ENCODE data around the gene HGFAC. TPM values are rescaled to one million over a fixed set of nuclear protein-coding genes. Genes with fewer than 3 reads are reported as not detected.
A peak's percentile ranks its signal among the peaks of the same experiment; 100 is the strongest.

The HGFAC gene
- polyA plus RNA-seq, 1 of the 3 experiments (the other 2 are of a cell fraction): 0.43 TPM

DNA sequence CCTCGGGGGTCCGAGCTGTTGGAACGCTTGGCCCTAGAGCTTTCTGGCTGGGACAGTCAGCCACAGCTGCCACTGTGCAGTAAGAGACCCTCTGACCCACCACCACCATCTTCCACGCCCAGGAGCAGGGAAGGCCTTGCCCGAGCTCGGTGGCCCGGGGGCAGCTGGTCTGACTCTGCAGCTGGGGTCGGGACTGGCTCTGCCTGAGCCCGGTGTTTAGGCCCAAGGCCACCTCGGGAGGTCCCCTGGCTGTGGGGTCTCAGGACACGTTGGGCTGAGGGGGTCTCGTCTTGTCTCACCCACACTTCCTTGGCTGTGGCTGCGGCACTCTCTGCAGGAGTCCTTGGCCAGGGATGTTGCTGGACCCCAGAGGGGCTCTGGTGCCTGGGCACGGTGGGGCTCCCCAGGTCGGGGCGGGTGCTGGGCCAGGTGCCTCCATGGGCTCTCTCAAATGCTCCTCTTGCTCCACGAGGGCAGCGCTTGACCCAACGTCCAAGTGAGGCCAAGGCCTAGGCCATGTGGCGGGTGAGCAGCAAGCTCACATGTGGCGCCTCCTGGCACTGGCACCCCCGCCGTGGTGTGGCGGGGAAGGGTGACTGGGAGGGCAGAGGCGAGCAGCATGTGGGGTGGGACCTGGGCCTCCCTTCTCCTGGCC is 44.2 kb downstream of the HGFAC start:
- POLR2A ChIA-PET: interaction anchor here (1.1 kb wide), 1 partner anchor 10 kb away, joined by 3 read pairs; no protein-coding TSS in a partner anchor
- no peak for DNase-seq
- Histone ChIP-seq H3K9me2 (no peaks in the 10 kb centered on the region), H3K9ac (no peak overlapping the region), H3K79me2 (ENCODE audit: insufficient read depth) (no peaks in the 10 kb centered on the region), H3K36me3 (replicated peaks in 1 of 2; ENCODE audit: control insufficient read depth in 1 of 2, insufficient read depth in 2 of 2, low read length in 1 of 2) (no peaks in the 10 kb centered on the region), H4K20me1 (ENCODE audit: insufficient read depth) (no peaks in the 10 kb centered on the region), H3K27me3 (ENCODE audit: insufficient read depth) (no peaks in the 10 kb centered on the region), H3K27ac (ENCODE audit: low read depth in 2 of 2, low read length in 1 of 2) (no peak overlapping the region), H3F3A (replicated peaks; ENCODE audit: insufficient read depth) (no peaks in the 10 kb centered on the region), H3K4me1 (ENCODE audit: control insufficient read depth in 1 of 2, insufficient read depth in 2 of 2, low read depth in 1 of 2, low read length in 1 of 2) (peaks cover 0 to 19% of the 10 kb centered on the region in 2 experiments; a peak in 1 of 4 replicates), H3K9me3 (no peaks in the 10 kb centered on the region), H2AFZ (ENCODE audit: low read depth) (no peak overlapping the region), H3K4me3 (ENCODE audit: low read depth in 2 of 2, low read length in 1 of 2) (no peak overlapping the region), H3K4me2 (no peak overlapping the region)
- CTCF ChIA-PET: interaction anchor here (1.0 to 2.9 kb wide), 2 partner anchors 140 to 350 kb away, joined by 3 to 12 read pairs; no protein-coding TSS in a partner anchor
- TF ChIP-seq NRF1 (IDR thresholded peaks at IDR 0.05; ENCODE audit: low read depth, low read length) (no peak), TEAD4 (IDR thresholded peaks at IDR 0.05; ENCODE audit: borderline replicate concordance, insufficient read depth) (no peak), EZH2phosphoT487 (IDR thresholded peaks at IDR 0.05; ENCODE audit: borderline replicate concordance, low read depth) (no peak), TAF1 (IDR thresholded peaks at IDR 0.05; ENCODE audit: borderline replicate concordance, low read depth, low read length) (no peak), FOXJ3 (CRISPR knock-in tag; IDR thresholded peaks at IDR 0.05) (no peak), ELF1 (IDR thresholded peaks at IDR 0.05) (no peak), CHD2 (IDR thresholded peaks at IDR 0.05; ENCODE audit: low read length, partially characterized antibody) (no peak), NFIC (IDR thresholded peaks at IDR 0.05; ENCODE audit: borderline replicate concordance) (no peak), GABPA (IDR thresholded peaks at IDR 0.05; ENCODE audit: low read depth) (no peak), SIN3A (IDR thresholded peaks at IDR 0.05; ENCODE audit: borderline replicate concordance, low read depth, low read length) (no peak), YY1 (IDR thresholded peaks at IDR 0.05; ENCODE audit: low read depth) (no peak)
- TF ChIP-seq, protein P1, sequence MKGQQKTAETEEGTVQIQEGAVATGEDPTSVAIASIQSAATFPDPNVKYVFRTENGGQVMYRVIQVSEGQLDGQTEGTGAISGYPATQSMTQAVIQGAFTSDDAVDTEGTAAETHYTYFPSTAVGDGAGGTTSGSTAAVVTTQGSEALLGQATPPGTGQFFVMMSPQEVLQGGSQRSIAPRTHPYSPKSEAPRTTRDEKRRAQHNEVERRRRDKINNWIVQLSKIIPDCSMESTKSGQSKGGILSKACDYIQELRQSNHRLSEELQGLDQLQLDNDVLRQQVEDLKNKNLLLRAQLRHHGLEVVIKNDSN (IDR thresholded peaks at IDR 0.05; ENCODE audit: borderline replicate concordance, low read depth): no peak
- 74% methylated on average over 13 of the region's 25 CpGs for WGBS (ENCODE audit: low lambda C conversion rate)

DNA sequence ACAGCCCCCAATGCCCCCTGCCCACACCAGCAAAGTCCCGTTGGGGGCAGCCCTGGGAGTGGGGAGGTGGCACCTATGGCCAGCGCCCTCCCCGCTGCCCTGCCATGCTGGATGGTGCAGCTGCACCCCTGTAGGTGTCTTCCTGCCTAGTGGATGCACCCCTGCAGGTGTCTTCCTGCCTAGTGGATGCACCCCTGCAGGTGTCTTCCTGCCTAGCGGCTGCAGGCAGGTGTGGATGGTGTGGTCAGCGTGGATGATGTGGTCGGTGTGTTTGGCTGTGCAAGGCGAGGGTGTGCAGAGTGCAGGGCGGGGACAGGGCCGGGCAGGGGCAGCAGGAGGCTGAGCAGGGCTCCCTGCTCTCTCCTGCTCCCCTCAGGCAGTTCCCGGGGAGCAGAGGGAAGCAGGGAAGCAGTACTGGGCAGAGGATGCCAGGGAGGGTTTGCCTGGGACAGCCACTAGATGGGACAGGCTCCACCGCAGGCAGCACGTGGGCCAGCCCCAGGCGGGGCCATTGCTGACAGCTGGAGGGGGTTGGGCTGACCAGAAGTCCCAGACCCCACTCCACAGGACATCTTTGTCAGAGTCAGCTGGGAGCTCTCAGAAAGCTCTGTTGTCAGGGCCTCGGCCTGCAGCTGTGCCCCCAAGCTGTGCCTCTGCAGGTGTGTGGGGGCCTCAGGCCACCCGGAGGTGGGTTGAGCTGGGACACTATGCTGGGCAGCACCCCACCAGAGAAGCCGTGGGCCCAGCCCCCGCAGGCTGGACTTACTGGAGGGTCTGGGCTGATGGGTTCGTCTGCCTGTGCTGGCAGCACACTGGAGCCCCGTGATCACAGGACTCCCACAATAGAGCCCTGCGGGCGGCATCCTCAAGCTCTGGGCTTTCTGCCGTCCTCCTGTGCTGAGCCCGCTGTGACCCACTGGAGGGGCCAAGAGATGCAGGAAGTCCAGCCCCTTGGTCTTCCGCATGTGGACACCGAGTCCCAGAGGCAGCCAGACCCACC is 45.1 kb downstream of the HGFAC start:
- Histone ChIP-seq H3K27me3 (ENCODE audit: insufficient read depth) (no peaks in the 10 kb centered on the region), H3F3A (replicated peaks; ENCODE audit: insufficient read depth) (no peaks in the 10 kb centered on the region), H3K4me1 (ENCODE audit: control insufficient read depth in 1 of 2, insufficient read depth in 2 of 2, low read depth in 1 of 2, low read length in 1 of 2) (peaks cover 0 to 22% of the 10 kb centered on the region in 2 experiments; a peak in 1 of 4 replicates), H4K20me1 (ENCODE audit: insufficient read depth) (no peaks in the 10 kb centered on the region), H3K9me2 (no peaks in the 10 kb centered on the region), H3K36me3 (replicated peaks in 1 of 2; ENCODE audit: control insufficient read depth in 1 of 2, insufficient read depth in 2 of 2, low read length in 1 of 2) (no peaks in the 10 kb centered on the region), H3K9me3 (no peaks in the 10 kb centered on the region), H3K9ac (no peak overlapping the region), H3K27ac (ENCODE audit: low read depth in 2 of 2, low read length in 1 of 2) (no peak overlapping the region), H2AFZ (ENCODE audit: low read depth) (no peak overlapping the region), H3K4me2 (no peak overlapping the region), H3K4me3 (ENCODE audit: low read depth in 2 of 2, low read length in 1 of 2) (no peak overlapping the region), H3K79me2 (ENCODE audit: insufficient read depth) (no peaks in the 10 kb centered on the region)
- POLR2A ChIA-PET: no interaction called here
- WGBS (ENCODE audit: low lambda C conversion rate): 74% methylated on average over 6 of the region's 25 CpGs
- CTCF ChIA-PET: interaction anchor here (0.9 to 1.1 kb wide), 3 partner anchors 9 to 351 kb away, joined by 3 to 4 read pairs (median 3); no protein-coding TSS in a partner anchor
- DNase-seq: peak; percentile 64
- TF ChIP-seq, protein P2, sequence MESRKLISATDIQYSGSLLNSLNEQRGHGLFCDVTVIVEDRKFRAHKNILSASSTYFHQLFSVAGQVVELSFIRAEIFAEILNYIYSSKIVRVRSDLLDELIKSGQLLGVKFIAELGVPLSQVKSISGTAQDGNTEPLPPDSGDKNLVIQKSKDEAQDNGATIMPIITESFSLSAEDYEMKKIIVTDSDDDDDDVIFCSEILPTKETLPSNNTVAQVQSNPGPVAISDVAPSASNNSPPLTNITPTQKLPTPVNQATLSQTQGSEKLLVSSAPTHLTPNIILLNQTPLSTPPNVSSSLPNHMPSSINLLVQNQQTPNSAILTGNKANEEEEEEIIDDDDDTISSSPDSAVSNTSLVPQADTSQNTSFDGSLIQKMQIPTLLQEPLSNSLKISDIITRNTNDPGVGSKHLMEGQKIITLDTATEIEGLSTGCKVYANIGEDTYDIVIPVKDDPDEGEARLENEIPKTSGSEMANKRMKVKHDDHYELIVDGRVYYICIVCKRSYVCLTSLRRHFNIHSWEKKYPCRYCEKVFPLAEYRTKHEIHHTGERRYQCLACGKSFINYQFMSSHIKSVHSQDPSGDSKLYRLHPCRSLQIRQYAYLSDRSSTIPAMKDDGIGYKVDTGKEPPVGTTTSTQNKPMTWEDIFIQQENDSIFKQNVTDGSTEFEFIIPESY (IDR thresholded peaks at IDR 0.05; ENCODE audit: borderline replicate concordance, low read depth): no peak
- TF ChIP-seq, protein P3, sequence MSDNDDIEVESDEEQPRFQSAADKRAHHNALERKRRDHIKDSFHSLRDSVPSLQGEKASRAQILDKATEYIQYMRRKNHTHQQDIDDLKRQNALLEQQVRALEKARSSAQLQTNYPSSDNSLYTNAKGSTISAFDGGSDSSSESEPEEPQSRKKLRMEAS (IDR thresholded peaks at IDR 0.05; ENCODE audit: low read depth): no peak
- TF ChIP-seq TCF12 (IDR thresholded peaks at IDR 0.05) (no peak), SIN3A (IDR thresholded peaks at IDR 0.05; ENCODE audit: borderline replicate concordance, low read depth, low read length) (no peak), MXI1 (IDR thresholded peaks at IDR 0.05; ENCODE audit: low read depth, low read length) (0 out of 2 replicates have a peak, but pooled peaks have one; percentile 45)
- TF ChIP-seq, protein P4, sequence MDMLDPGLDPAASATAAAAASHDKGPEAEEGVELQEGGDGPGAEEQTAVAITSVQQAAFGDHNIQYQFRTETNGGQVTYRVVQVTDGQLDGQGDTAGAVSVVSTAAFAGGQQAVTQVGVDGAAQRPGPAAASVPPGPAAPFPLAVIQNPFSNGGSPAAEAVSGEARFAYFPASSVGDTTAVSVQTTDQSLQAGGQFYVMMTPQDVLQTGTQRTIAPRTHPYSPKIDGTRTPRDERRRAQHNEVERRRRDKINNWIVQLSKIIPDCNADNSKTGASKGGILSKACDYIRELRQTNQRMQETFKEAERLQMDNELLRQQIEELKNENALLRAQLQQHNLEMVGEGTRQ (IDR thresholded peaks at IDR 0.05; ENCODE audit: borderline replicate concordance, low read depth, low read length): no peak
